ENCODE measurements around the gene MDM1.

DNA sequence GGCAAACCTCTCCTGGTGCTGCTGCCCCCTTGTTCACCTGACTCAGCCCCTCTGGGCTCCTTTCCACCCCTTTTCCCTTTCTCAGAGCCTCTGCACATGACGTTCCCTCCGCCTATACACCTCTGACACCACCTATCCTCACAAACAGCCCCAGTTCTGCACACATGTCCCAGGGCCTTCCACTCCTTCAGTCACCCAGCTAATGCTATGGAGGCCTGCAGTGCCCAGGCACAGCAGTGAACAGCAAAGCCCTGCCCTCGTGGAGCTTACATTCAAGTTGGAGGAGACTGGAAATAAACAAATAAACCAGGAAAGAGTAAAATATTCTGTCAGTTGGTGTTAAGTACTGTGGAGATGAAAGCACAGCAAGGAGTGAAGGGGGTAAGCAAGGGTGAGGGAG is 38.5 kb upstream of the MDM1 start:
- TF ChIP-seq, protein P1, sequence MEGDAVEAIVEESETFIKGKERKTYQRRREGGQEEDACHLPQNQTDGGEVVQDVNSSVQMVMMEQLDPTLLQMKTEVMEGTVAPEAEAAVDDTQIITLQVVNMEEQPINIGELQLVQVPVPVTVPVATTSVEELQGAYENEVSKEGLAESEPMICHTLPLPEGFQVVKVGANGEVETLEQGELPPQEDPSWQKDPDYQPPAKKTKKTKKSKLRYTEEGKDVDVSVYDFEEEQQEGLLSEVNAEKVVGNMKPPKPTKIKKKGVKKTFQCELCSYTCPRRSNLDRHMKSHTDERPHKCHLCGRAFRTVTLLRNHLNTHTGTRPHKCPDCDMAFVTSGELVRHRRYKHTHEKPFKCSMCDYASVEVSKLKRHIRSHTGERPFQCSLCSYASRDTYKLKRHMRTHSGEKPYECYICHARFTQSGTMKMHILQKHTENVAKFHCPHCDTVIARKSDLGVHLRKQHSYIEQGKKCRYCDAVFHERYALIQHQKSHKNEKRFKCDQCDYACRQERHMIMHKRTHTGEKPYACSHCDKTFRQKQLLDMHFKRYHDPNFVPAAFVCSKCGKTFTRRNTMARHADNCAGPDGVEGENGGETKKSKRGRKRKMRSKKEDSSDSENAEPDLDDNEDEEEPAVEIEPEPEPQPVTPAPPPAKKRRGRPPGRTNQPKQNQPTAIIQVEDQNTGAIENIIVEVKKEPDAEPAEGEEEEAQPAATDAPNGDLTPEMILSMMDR (IDR thresholded peaks at IDR 0.05), result no peak
- TF ChIP-seq POLR2A (IDR thresholded peaks at IDR 0.05), result no peak
